Activated CD4-positive, alpha-beta memory T cell treated with anti-CD3 and anti-CD28 coated beads for 36 hours (primary cell): ENCODE measurements around the gene XYLT1. TPM values are rescaled to one million over a fixed set of nuclear protein-coding genes. Genes with fewer than 3 reads are reported as not detected.

Source experiments
- CTCF ChIA-PET: fragments of 350-600 bp; sonication (Branson Sonifier 250); formaldehyde crosslinking; loops from one replicate; lab custom pipeline; 2021; ENCODE audit warnings: antibody characterized with exemption, inconsistent platforms; lab: Charles Lee
- POLR2A ChIA-PET: fragments of 350-600 bp; sonication (Branson Sonifier 250); formaldehyde crosslinking; loops from one replicate; lab custom pipeline; 2021; ENCODE audit warnings: antibody characterized with exemption; lab: Charles Lee
- DNase-seq: peaks from one replicate; pipeline ENCODE4 v3.0.0-alpha.2; 2020
- H3K27ac Mint-ChIP-seq: one replicate; pipeline ENCODE4 v1.8.0; 2021; ENCODE audit warnings: mixed read lengths
- H3K27me3 Mint-ChIP-seq: one replicate; pipeline ENCODE4 v1.8.0; 2021; ENCODE audit warnings: mixed read lengths
- H3K36me3 Mint-ChIP-seq: one replicate; pipeline ENCODE4 v1.8.0; 2021; ENCODE audit warnings: mixed read lengths
- H3K4me1 Mint-ChIP-seq: one replicate; pipeline ENCODE4 v1.8.0; 2021; ENCODE audit warnings: low read depth, mixed read lengths
- H3K4me3 Mint-ChIP-seq: one replicate; pipeline ENCODE4 v1.8.0; 2021; ENCODE audit warnings: mild to moderate bottlenecking, mixed read lengths
- H3K9me3 Mint-ChIP-seq: one replicate; pipeline ENCODE4 v1.8.0; 2021; ENCODE audit warnings: mixed read lengths
- intact Hi-C: fragments of 100-400 bp; cut with micrococcal nuclease; formaldehyde crosslinking; loops from one replicate; pipeline ENCODE4 v1.15.1; 2023
- total RNA-seq, 2 experiments: library from RNA; stranded (reverse); gene quantifications; one replicate each; pipeline ENCODE4 v1.2.3, GENCODE V29; 2021

Gene XYLT1
- total RNA-seq, 2 experiments from 2014 or later, result 6.2 to 6.8 TPM

DNA sequence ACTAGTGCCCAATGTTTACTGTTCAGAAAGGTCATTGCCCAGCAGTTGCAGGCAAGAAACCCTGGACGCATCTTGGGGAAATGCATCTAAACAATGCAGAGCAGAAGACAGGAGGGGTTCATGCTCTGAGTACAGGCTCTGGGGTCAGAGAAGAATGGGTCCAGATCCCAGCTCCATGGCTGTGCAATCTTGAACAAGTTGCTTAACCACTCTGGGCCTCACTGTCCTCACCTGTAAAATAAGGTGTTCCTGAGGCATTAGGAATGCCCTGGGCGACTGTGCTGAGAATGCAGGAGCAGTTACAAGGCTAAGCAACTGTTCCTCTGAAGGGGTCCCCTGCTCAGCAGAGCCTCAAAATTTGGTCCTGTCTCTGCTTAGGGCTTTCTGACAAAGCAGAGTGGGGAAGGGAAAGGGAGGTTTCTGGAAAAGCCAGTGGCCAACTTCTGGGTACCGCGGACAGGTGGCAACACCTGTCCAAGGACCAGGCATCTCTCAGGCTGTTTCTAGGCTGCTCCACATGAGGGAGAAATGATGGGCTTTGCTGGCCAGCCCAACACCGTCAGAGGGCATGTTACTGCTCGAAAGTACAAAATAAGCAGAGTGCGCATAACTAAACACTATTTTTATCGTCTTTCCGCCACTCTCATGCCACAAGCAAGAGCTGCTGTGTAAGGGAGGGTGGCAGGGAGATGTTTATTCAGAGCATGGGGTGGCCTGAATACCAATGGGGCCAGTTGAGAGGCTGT is 176.8 kb downstream of the XYLT1 start:
- POLR2A ChIA-PET, result interaction anchor here (0.7 to 1.0 kb wide), 2 partner anchors 21 to 65 kb away, joined by 3 to 6 read pairs; no protein-coding TSS in a partner anchor
- intact Hi-C loops, result no loop called here
- no peaks in the 10 kb centered on the region for H3K27me3 Mint-ChIP-seq
- H3K36me3 Mint-ChIP-seq, result peaks cover 2% of the 10 kb centered on the region
- H3K4me1 Mint-ChIP-seq, result no peaks in the 10 kb centered on the region
- H3K9me3 Mint-ChIP-seq, result peaks cover 3% of the 10 kb centered on the region
- no peak overlapping the region for H3K4me3 Mint-ChIP-seq
- H3K27ac Mint-ChIP-seq, result no peak overlapping the region
- CTCF ChIA-PET, result no interaction called here
- DNase-seq, result no peak

DNA sequence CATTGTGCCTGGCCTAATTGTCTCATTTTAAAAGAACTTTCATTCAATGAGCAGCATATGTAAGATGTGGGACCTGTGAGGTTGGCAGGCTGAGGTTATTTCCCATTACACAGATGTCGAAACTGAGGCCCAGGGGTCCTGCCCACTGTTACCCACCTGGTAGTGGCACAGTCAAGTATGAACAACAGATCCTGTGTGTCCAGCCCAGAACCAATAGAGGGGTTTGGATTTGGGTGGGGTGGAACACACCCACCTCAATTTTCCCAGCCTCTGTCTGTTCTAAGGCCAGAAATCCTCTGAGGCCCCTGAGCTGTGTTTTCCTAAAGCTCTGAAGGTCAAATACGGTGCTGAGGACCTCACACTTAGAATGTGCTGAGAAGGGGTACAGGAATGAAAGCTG is 179.5 kb downstream of the XYLT1 start:
- no peak overlapping the region for H3K4me3 Mint-ChIP-seq
- no peak for DNase-seq
- intact Hi-C loops, result no loop called here
- no peaks in the 10 kb centered on the region for H3K27me3 Mint-ChIP-seq
- POLR2A ChIA-PET, result no interaction called here
- peaks cover 2% of the 10 kb centered on the region for H3K36me3 Mint-ChIP-seq
- no peaks in the 10 kb centered on the region for H3K4me1 Mint-ChIP-seq
- peaks cover 3% of the 10 kb centered on the region for H3K9me3 Mint-ChIP-seq
- CTCF ChIA-PET, result no interaction called here
- no peak overlapping the region for H3K27ac Mint-ChIP-seq

DNA sequence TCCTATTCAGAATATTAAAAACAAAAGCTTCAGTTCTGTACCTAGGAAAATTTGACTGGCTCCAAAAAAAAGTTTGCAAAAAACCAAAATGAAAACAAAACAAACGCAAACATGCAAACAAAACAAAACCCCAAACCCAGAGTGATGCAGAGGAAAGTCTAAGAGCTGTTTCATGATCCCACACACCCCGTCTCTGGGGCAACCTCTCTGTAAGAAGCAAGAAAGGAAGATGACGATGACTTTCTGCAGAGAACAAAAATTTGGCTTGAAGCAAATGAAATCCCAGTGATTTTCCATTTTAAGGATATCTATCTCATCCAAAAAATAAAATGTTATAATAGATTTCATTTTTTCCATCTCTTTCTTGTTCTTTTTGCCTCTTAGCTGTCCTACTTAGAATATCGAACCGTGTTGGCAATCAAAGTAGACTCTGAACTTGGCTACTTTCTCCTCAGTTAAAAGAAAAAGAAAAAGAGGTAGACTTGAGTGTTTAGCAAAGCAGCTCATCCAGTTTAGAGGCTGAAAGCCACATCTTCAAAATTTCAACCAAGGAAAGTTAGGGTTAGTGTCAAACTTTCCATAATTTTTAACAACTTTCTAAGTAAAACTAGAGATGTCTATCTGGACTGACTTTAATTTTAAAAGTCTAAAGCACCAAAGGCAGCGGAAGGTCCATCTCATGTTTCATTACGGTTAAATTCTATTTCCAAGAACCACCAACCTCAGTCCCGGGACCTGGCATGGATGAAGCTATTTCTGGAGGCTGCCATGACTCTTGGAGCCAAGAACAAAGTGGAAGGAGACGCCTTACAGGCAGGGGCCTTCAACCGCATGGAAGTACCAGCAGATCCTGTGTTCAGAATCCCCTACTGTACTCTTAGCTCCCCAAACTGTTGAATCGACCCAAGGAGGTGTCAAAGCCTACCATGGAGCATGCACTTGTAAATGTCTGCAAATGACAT is 180.8 kb downstream of the XYLT1 start:
- Mint-ChIP-seq H3K4me1 (peaks cover 3% of the 10 kb centered on the region), H3K4me3 (no peak overlapping the region), H3K36me3 (peaks cover 2% of the 10 kb centered on the region), H3K9me3 (peaks cover 3% of the 10 kb centered on the region), H3K27me3 (no peaks in the 10 kb centered on the region), H3K27ac (no peak overlapping the region)
- DNase-seq, result no peak
- intact Hi-C loops, result no loop called here
- POLR2A ChIA-PET, result no interaction called here
- CTCF ChIA-PET, result no interaction called here

- CTCF ChIA-PET, result no interaction called here
Measured at GRCh38 chr16:17289050-17289449, 181.7 kb downstream of the XYLT1 start.

GRCh38 chr16:17287166-17287800 is 183.5 kb downstream of the XYLT1 start:
- ChIA-PET CTCF (no interaction called here), POLR2A (no interaction called here)
- Mint-ChIP-seq H3K9me3 (peaks cover 3% of the 10 kb centered on the region), H3K36me3 (peaks cover 2% of the 10 kb centered on the region), H3K27me3 (no peaks in the 10 kb centered on the region), H3K4me1 (peaks cover 3% of the 10 kb centered on the region), H3K4me3 (no peak overlapping the region), H3K27ac (no peak overlapping the region)
- intact Hi-C loops, result no loop called here
- DNase-seq, result no peak

More at GRCh38 chr16:17289050-17289449, 181.7 kb downstream of the XYLT1 start:
- Mint-ChIP-seq H3K36me3 (peaks cover 2% of the 10 kb centered on the region), H3K27me3 (no peaks in the 10 kb centered on the region), H3K4me3 (no peak overlapping the region), H3K9me3 (peaks cover 3% of the 10 kb centered on the region), H3K4me1 (peaks cover 3% of the 10 kb centered on the region), H3K27ac (no peak overlapping the region)
- no peak for DNase-seq
- intact Hi-C loops, result no loop called here
- POLR2A ChIA-PET, result no interaction called here

GRCh38 chr16:17286443-17286842 is 184.3 kb downstream of the XYLT1 start:
- Mint-ChIP-seq H3K4me3 (no peak overlapping the region), H3K36me3 (peaks cover 2% of the 10 kb centered on the region), H3K4me1 (peaks cover 3% of the 10 kb centered on the region), H3K9me3 (peaks cover 3% of the 10 kb centered on the region), H3K27me3 (no peaks in the 10 kb centered on the region), H3K27ac (no peak overlapping the region)
- DNase-seq, result no peak
- CTCF ChIA-PET, result interaction anchor here (0.6 kb wide), 1 partner anchor 488 kb away, joined by 3 read pairs; no protein-coding TSS in a partner anchor
- POLR2A ChIA-PET, result no interaction called here
- intact Hi-C loops, result no loop called here

- no peaks in the 10 kb centered on the region for H3K9me3 Mint-ChIP-seq
- intact Hi-C loops, result no loop called here
- H3K4me3 Mint-ChIP-seq, result no peak overlapping the region
- DNase-seq, result no peak
- no peak overlapping the region for H3K27ac Mint-ChIP-seq
- H3K36me3 Mint-ChIP-seq, result no peaks in the 10 kb centered on the region
- CTCF ChIA-PET, result no interaction called here
- POLR2A ChIA-PET, result no interaction called here
- peaks cover 5% of the 10 kb centered on the region for H3K4me1 Mint-ChIP-seq
- no peaks in the 10 kb centered on the region for H3K27me3 Mint-ChIP-seq
Measured at GRCh38 chr16:17283016-17283415, 187.7 kb downstream of the XYLT1 start.

GRCh38 chr16:17282247-17282646 is 188.5 kb downstream of the XYLT1 start:
- intact Hi-C loops, result no loop called here
- Mint-ChIP-seq H3K36me3 (no peaks in the 10 kb centered on the region), H3K4me3 (no peak overlapping the region), H3K9me3 (no peaks in the 10 kb centered on the region), H3K4me1 (peaks cover 5% of the 10 kb centered on the region), H3K27ac (no peak overlapping the region), H3K27me3 (no peaks in the 10 kb centered on the region)
- no peak for DNase-seq
- ChIA-PET CTCF (no interaction called here), POLR2A (no interaction called here)

DNA sequence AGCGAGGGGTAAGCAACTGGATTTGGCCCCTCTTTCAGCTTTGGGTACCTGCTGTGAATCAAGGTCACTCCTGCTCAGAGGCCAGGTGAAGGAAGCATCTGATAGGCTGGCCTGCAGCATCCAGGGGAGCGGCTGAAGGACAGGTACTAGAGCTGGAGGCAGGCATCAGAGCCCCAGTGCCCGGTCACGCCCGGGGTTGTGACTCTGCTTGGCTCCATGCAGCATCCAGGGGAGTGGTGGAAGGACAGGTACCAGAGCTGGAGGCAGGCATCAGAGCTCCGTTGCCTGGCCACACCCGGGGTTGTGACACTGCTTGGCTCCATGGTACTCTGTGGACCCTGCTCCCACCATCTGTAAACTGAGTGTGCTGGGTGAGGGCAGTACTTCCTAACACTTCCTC is 189.7 kb downstream of the XYLT1 start:
- H3K4me3 Mint-ChIP-seq, result no peak overlapping the region
- ChIA-PET POLR2A (no interaction called here), CTCF (no interaction called here)
- H3K27ac Mint-ChIP-seq, result no peak overlapping the region
- H3K36me3 Mint-ChIP-seq, result no peaks in the 10 kb centered on the region
- no peak for DNase-seq
- H3K4me1 Mint-ChIP-seq, result peaks cover 13% of the 10 kb centered on the region
- H3K9me3 Mint-ChIP-seq, result no peaks in the 10 kb centered on the region
- H3K27me3 Mint-ChIP-seq, result no peaks in the 10 kb centered on the region
- intact Hi-C loops, result no loop called here

- Mint-ChIP-seq H3K4me3 (no peak overlapping the region), H3K9me3 (no peaks in the 10 kb centered on the region), H3K27me3 (no peaks in the 10 kb centered on the region), H3K4me1 (peaks cover 28% of the 10 kb centered on the region), H3K27ac (no peak overlapping the region), H3K36me3 (no peaks in the 10 kb centered on the region)
- DNase-seq, result no peak
- intact Hi-C loops, result loop anchor here (2.0 kb wide), 1 partner anchor 194 kb away; no protein-coding TSS in a partner anchor
- CTCF ChIA-PET, result interaction anchor here (0.8 kb wide), 1 partner anchor 188 kb away, joined by 4 read pairs; no protein-coding TSS in a partner anchor
- POLR2A ChIA-PET, result no interaction called here
Measured at GRCh38 chr16:17278988-17279387, 191.8 kb downstream of the XYLT1 start.

DNA sequence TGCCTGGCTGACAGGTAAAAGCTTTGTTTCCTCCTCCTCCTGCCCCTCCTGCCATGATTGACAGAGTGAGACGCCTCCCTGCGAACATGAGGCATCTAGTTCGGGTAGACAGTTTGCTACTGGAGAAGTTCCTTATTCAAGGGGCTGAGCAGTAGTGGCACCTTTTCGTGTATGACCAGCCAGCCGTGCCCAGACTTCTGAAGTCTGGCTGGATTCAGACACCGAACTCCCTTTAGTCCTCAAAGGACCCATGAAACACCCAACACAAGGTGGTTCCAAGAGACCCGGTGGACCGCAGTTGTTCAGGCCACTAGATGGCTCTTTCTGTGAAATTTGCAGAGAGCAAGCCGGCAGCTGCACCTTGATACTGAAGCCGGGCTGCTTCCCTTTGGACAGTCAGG is 192.8 kb downstream of the XYLT1 start:
- peaks cover 33% of the 10 kb centered on the region for H3K4me1 Mint-ChIP-seq
- ChIA-PET CTCF (interaction anchor here (0.8 to 1.3 kb wide), 2 partner anchors 139 to 189 kb away, joined by 4 read pairs; no protein-coding TSS in a partner anchor), POLR2A (no interaction called here)
- no peaks in the 10 kb centered on the region for H3K36me3 Mint-ChIP-seq
- intact Hi-C loops, result loop anchor here (2.0 kb wide), 1 partner anchor 195 kb away; no protein-coding TSS in a partner anchor
- no peaks in the 10 kb centered on the region for H3K27me3 Mint-ChIP-seq
- no peaks in the 10 kb centered on the region for H3K9me3 Mint-ChIP-seq
- no peak overlapping the region for H3K4me3 Mint-ChIP-seq
- H3K27ac Mint-ChIP-seq, result no peak overlapping the region
- no peak for DNase-seq

DNA sequence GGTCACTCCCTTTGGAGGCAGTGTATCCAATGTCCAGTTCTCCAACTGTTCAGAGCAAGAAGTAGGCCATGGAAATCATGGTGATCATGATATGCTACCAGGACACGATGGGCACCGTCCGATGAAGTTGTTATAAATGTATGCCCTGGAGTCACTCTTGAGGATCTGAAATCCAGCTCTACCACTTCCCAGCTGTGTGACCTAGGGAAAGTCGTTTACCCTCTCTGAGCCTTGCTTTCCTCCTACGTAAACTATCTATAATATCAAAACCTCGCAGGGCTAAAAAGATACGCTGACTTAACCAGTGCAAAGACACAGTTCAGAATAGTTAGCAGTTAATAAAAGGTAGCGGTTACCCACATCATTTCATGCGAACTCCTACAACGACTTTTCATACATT is 194.2 kb downstream of the XYLT1 start:
- POLR2A ChIA-PET, result no interaction called here
- Mint-ChIP-seq H3K9me3 (no peaks in the 10 kb centered on the region), H3K4me1 (peaks cover 44% of the 10 kb centered on the region), H3K27me3 (no peaks in the 10 kb centered on the region), H3K27ac (no peak overlapping the region), H3K36me3 (no peaks in the 10 kb centered on the region), H3K4me3 (no peak overlapping the region)
- DNase-seq, result no peak
- intact Hi-C loops, result no loop called here
- CTCF ChIA-PET, result interaction anchor here (1.0 kb wide), 1 partner anchor 191 kb away, joined by 3 read pairs; no protein-coding TSS in a partner anchor
